Upper lobe of left lung (tissue), 6 donors: ENCODE data around the gene NUDCD3. TPM values are rescaled to one million over a fixed set of nuclear protein-coding genes. Genes with fewer than 3 reads are reported as not detected.

Experiments used
- small RNA-seq, 4 donors: library from RNA; depleted of rRNA; stranded (forward); fragments of <200 nt; gene quantifications; one replicate each; pipeline ENCODE3, GENCODE V24; 2016
- total RNA-seq, 6 donors: library from RNA; depleted of rRNA in 4 of 6; stranded (reverse); fragments of >200 nt in 4 of 6; gene quantifications; one replicate each; pipeline versions ENCODE4 v1.1.0 to v1.2.1, GENCODE V29; 2016 to 2021
- donor health status: DM: no; HTN: no; CAD: no; lungs with moderate emphysema.
- donor health status: DM: no; HTN: yes; CAD: no; lungs with severe emphysema.

Gene NUDCD3
- total RNA-seq, 6 donors from 2014 or later, result 48.5 to 104 (median 56.3) TPM

Small RNA genes within 50 kb of the gene (small RNA-seq; reads per million reads assigned to genes)
- 0 reads per million in 4 donors for gene RNU6-1097P

Other genes with a start within 250 kb of the NUDCD3 start
- 1 to 10 TPM in 1 of 6 donors, under 1 TPM in 2, not detected in 3; 0.09 to 1.8 (median 0.27) TPM for gene CAMK2B, start 165.1 kb downstream of the NUDCD3 start, total RNA-seq
- under 1 TPM in 3 of 6 donors, not detected in 3; 0.06 to 0.55 (median 0.30) TPM for gene NPC1L1, start 50.7 kb upstream of the NUDCD3 start, total RNA-seq
- gene DDX56, start 83.2 kb upstream of the NUDCD3 start, total RNA-seq, result 100 to 1,000 TPM in 1 of 6 donors, 10 to 100 TPM in 5; 37.6 to 105 (median 57.0) TPM
- gene TMED4, start 91.6 kb upstream of the NUDCD3 start, total RNA-seq, result 100 to 1,000 TPM in 4 of 6 donors, 10 to 100 TPM in 2; 78.8 to 205 (median 126) TPM
- gene OGDH, start 116.0 kb upstream of the NUDCD3 start, total RNA-seq, result 100 to 1,000 TPM in 4 of 6 donors, 10 to 100 TPM in 2; 76.1 to 160 (median 134) TPM